Fibroblast of the aortic adventitia (primary cell): ENCODE data around the gene WRNIP1. TPM values are rescaled to one million over a fixed set of nuclear protein-coding genes. Genes with fewer than 3 reads are reported as not detected.

Source experiments
- DNase-seq: peaks from one replicate; pipeline ENCODE4 v3.0.0-alpha.2; 2010; ENCODE audit warnings: low read depth
- H3K4me3 ChIP-seq: 2 replicates; pipeline ENCODE4 v1.5.1; 2011; ENCODE audit warnings: low read depth, mild to moderate bottlenecking, control low read depth, low read length, moderate library complexity
- total RNA-seq: library from RNA; depleted of rRNA; stranded (reverse); fragments of >200 nt; gene quantifications from 2 replicates; pipeline ENCODE4 v1.2.3, GENCODE V29; 2012; ENCODE audit warnings: low replicate concordance
- TF ChIP-seq, protein P1 (sequence below): IDR thresholded peaks from 2 replicates; pipeline ENCODE4 v1.5.1; 2011; ENCODE audit warnings: mild to moderate bottlenecking, low read length, control low read depth, inconsistent platforms; ENCODE audit not compliant: insufficient read depth

The WRNIP1 gene
- total RNA-seq, 1 donor, result 25.8 TPM

DNA sequence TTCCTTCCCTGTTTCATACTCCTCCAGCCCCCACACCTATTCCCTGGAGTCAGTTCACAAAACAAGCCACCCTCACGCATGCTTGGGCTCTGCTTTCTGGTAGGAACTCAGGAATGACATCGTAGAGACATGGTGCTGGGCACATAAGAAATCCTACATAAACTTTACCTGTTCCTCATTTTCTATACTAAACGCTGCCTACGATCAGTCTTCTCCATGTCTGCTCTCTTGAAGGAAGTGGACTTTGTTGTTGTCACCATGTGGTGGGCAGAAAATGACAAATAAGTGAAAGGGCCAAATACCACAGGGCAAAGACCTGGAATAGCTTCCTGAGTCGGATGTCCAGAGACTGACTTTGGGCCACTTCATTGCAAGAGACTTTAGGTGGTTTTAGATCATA is 24.6 kb upstream of the WRNIP1 start:
- DNase-seq, result no peak
- TF ChIP-seq, protein P1, sequence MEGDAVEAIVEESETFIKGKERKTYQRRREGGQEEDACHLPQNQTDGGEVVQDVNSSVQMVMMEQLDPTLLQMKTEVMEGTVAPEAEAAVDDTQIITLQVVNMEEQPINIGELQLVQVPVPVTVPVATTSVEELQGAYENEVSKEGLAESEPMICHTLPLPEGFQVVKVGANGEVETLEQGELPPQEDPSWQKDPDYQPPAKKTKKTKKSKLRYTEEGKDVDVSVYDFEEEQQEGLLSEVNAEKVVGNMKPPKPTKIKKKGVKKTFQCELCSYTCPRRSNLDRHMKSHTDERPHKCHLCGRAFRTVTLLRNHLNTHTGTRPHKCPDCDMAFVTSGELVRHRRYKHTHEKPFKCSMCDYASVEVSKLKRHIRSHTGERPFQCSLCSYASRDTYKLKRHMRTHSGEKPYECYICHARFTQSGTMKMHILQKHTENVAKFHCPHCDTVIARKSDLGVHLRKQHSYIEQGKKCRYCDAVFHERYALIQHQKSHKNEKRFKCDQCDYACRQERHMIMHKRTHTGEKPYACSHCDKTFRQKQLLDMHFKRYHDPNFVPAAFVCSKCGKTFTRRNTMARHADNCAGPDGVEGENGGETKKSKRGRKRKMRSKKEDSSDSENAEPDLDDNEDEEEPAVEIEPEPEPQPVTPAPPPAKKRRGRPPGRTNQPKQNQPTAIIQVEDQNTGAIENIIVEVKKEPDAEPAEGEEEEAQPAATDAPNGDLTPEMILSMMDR, result no peak
- H3K4me3 ChIP-seq, result no peak overlapping the region

- no peak overlapping the region for H3K4me3 ChIP-seq
- TF ChIP-seq, protein P1, result no peak
- DNase-seq, result peak; percentile 22
These were observed 23.4 kb upstream of the WRNIP1 start for GRCh38 chr6:2741756-2742155.

GRCh38 chr6:2743280-2744208 is 21.6 kb upstream of the WRNIP1 start:
- H3K4me3 ChIP-seq, result no peak overlapping the region
- no peak for DNase-seq
- TF ChIP-seq, protein P1, result no peak

DNA sequence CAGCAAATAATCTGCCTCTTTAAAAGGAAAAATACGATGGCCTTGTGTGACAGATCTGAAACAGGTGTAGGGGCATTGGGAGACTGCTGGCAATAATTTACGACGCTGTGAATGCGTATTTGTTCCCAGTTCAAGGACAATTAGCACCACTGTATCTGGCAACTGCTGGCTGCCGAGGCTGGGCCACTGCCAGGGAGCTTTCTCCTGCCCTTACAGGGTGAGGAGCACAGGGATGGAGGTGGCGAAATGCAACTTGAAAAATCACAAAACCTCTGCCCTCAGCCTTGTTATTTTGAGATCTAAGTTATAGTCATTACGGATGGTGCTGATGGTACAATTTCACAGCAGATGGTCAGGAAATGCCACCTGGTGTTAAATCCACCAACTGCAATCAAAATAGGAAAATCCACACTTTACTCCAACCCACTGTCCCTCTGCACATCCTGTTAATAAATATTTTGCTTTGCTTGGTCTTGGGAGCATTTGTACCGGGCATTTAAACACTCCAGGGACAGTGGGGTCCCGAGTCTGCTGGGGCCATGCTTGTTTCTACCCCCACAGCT is 20.9 kb upstream of the WRNIP1 start:
- no peak overlapping the region for H3K4me3 ChIP-seq
- DNase-seq, result peak; percentile 18
- TF ChIP-seq, protein P1, result peak; percentile 29

DNA sequence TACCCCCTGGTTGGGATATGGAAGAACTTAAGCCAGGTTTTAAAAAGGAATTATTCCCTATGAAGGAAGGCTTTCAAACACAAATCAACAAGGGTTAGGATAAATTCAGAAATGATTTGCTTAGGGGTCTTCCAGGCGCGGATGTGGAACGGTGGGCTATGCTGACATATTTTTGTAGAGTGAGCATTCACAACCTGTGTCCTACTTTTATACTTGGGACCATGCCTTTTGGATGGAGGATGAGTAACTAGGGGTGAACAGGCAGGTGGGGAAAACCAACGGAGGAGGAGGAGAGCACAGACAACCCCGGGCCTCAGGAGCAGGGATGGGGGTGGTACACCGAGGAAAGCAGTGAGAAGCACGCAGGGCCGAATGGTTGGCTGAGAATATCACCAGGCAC is 20.4 kb upstream of the WRNIP1 start:
- H3K4me3 ChIP-seq, result no peak overlapping the region
- TF ChIP-seq, protein P1, result no peak
- DNase-seq, result no peak

DNA sequence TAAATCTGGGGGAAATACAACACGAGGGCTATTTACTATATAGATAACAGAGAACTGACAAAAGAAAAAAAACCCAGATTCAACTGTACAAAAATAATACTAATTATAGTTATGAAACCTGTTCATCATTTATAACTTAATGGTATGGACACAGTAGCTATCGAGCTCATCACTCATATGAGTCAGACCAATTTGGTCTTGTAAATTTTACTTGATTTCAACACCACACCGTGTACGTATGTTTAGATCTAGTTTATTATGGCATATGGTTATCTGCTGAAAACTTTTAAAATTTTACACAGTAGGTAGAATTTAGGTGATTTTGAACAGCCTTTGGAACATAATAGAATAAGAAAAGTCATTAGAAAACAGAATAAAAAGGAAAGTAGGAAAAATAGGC is 19.9 kb upstream of the WRNIP1 start:
- no peak overlapping the region for H3K4me3 ChIP-seq
- TF ChIP-seq, protein P1, result no peak
- DNase-seq, result no peak
